H1 (cell line): Measurements from ENCODE around the gene ZCCHC12.

Experiments used
- BCL11A ChIP-seq, 2 experiments: IDR thresholded peaks; one replicate each; pipeline ENCODE4 v1.6.1; 2011; ENCODE audit warnings: low read depth in 2 of 2, low read length in 2 of 2, mild to moderate bottlenecking in 2 of 2
- CEBPB ChIP-seq: IDR thresholded peaks from 2 replicates; pipeline ENCODE4 v1.6.1; 2012; ENCODE audit warnings: low read depth, low read length
- CTCF ChIP-seq, 3 experiments: IDR thresholded peaks; 1 replicate in 2 of 3; 2 replicates in 1 of 3; pipeline versions ENCODE4 v1.5.1 to v1.6.1; 2011; ENCODE audit warnings: low read length in 3 of 3, mild to moderate bottlenecking in 3 of 3, inconsistent platforms in 2 of 3, low read depth in 1 of 3, moderate library complexity in 1 of 3; ENCODE audit not compliant: insufficient read depth in 1 of 3; ENCODE audit errors: control extremely low read depth in 1 of 3
- E2F6 ChIP-seq: IDR thresholded peaks from 2 replicates; pipeline ENCODE4 v1.6.1; 2012; ENCODE audit warnings: inconsistent platforms
- EZH2 ChIP-seq: fragments of 200-600 bp; sonication (generic); IDR thresholded peaks from 2 replicates; pipeline ENCODE4 v1.7.1; 2012; ENCODE audit warnings: low read depth, mild to moderate bottlenecking, moderate library complexity, low read length, inconsistent platforms; ENCODE audit not compliant: severe bottlenecking
- FOSL1 ChIP-seq: IDR thresholded peaks from 2 replicates; pipeline ENCODE4 v1.6.1; 2011; ENCODE audit warnings: mild to moderate bottlenecking, low read depth, low read length, moderate library complexity; ENCODE audit not compliant: insufficient read depth
- MAFK ChIP-seq: IDR thresholded peaks from 2 replicates; pipeline ENCODE4 v1.6.1; 2012; ENCODE audit warnings: low read depth, mild to moderate bottlenecking, improper control_type of control experiment, low read length
- MAX ChIP-seq: IDR thresholded peaks from 2 replicates; pipeline ENCODE4 v1.6.1; 2012; ENCODE audit warnings: inconsistent platforms
- POLR2A ChIP-seq, 2 experiments: IDR thresholded peaks; 1 replicate in 1 of 2; 2 replicates in 1 of 2; pipeline ENCODE4 v1.6.1; 2011; ENCODE audit warnings: low read depth in 2 of 2, low read length in 2 of 2, mild to moderate bottlenecking in 2 of 2; ENCODE audit errors: control extremely low read depth in 1 of 2
- POLR2AphosphoS5 ChIP-seq: IDR thresholded peaks from 2 replicates; pipeline ENCODE4 v1.6.1; 2011; ENCODE audit warnings: low read depth, low read length
- RAD21 ChIP-seq, 2 experiments: IDR thresholded peaks in 1 of 2; conservative IDR thresholded peaks in 1 of 2; 2 replicates each; pipeline ENCODE4 v1.6.1; 2011; ENCODE audit warnings: low read depth in 2 of 2, low read length in 2 of 2, improper control_type of control experiment in 1 of 2, inconsistent platforms in 1 of 2, mild to moderate bottlenecking in 1 of 2, moderate library complexity in 1 of 2
- RBBP5 ChIP-seq: IDR thresholded peaks from 2 replicates; pipeline ENCODE4 v1.7.1; 2012; ENCODE audit warnings: low read depth, mild to moderate bottlenecking, inconsistent platforms, low read length, moderate library complexity, borderline replicate concordance
- TEAD4 ChIP-seq: IDR thresholded peaks from 2 replicates; pipeline ENCODE4 v1.6.1; 2012; ENCODE audit warnings: low read depth, low read length, inconsistent platforms, mixed read lengths
- USF2 ChIP-seq: IDR thresholded peaks from 2 replicates; pipeline ENCODE4 v1.6.1; 2011; ENCODE audit warnings: low read length, improper control_type of control experiment

- TF ChIP-seq EZH2 (no peak), USF2 (no peak), POLR2A (IDR thresholded peaks at IDR 0.05; ENCODE audit: control extremely low read depth in 1 of 2, low read depth in 2 of 2, low read length in 2 of 2) (no peak), CTCF (IDR thresholded peaks at IDR 0.05; ENCODE audit: control extremely low read depth in 1 of 3, insufficient read depth in 1 of 3, low read depth in 1 of 3, low read length in 3 of 3) (no peak), TEAD4 (no peak), RBBP5 (no peak), MAX (no peak), RAD21 (IDR thresholded peaks at IDR 0.05 in 1 of 2, conservative IDR thresholded peaks at IDR 0.05 in 1 of 2; ENCODE audit: low read depth in 2 of 2, low read length in 2 of 2) (no peak), MAFK (no peak), CEBPB (no peak), FOSL1 (no peak), POLR2AphosphoS5 (no peak), E2F6 (no peak), BCL11A (IDR thresholded peaks at IDR 0.05; ENCODE audit: low read depth in 2 of 2, low read length in 2 of 2) (no peak)
Observed at GRCh38 chrX:118780911-118781310, 42.7 kb upstream of the ZCCHC12 start.
